Measurements from ENCODE around the gene SH3PXD2A. TPM values are rescaled to one million over a fixed set of nuclear protein-coding genes. Genes with fewer than 3 reads are reported as not detected.

Gene SH3PXD2A
- polyA plus RNA-seq, 4 donors, result 2.2 to 28.3 (median 8.7) TPM

DNA sequence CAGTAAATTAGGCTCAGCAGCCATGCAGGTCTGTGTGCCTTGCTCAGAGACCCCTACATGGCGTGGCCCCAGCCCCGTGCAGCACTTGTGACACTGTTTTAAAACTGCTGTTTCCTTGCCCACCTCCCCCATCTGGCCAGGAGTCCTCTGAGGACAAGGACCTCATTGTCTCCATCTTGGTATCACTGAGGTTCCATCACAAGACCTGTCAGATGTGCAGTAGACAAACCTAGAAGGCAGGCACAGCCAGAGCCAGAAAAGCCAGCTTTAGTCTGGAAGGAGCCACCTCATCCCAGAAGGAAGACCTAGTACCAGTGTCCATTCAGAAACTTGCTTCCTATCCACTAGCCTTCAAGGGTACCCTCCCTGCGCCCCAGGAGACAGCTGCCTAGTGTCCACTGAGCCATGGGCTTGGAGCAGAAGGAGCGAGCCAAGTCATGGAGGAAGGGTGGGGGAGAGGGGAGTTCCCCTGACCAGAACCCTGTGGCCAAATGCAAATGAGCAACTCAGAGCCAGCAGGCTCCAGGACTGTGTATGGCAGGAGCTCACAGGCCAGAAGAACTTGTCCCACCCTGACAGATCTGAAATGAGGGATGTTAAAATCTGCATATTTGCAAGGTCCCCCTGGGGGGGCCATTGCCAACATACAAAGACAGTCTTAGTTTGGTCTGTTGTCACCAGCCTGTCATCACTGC, 176.1 kb downstream of the SH3PXD2A start:
- FAIRE-seq, result no peak
- H3K36me3 ChIP-seq (ENCODE audit: control insufficient read depth in 3 of 3, insufficient read depth in 2 of 3, low read depth in 1 of 3, low read length in 3 of 3), result peaks cover 0 to 60% (median 0%) of the 10 kb centered on the region in 3 donors
- H3K9me3 ChIP-seq (ENCODE audit: control insufficient read depth in 2 of 2, insufficient read depth in 1 of 2, low read depth in 1 of 2, low read length in 1 of 2), result no peaks in the 10 kb centered on the region
- no peak overlapping the region for H3K4me3 ChIP-seq (ENCODE audit: low read depth in 1 of 3, low read length in 3 of 3)
- peaks cover 0 to 21% (median 0%) of the 10 kb centered on the region in 3 donors for H3K4me1 ChIP-seq (ENCODE audit: control insufficient read depth in 3 of 3, insufficient read depth in 2 of 3, low read depth in 1 of 3, low read length in 2 of 3)
- H3K27ac ChIP-seq (ENCODE audit: low read depth in 1 of 3, low read length in 2 of 3), result peak overlapping the region in 2 of 3 donors; percentile 9 to 69
- DNase-seq, result no peak
- no peaks in the 10 kb centered on the region for H3K27me3 ChIP-seq (ENCODE audit: control insufficient read depth in 3 of 3, insufficient read depth in 3 of 3, low read length in 3 of 3)
- WGBS, 3 donors, result 77 to 93% (median 88%) methylated on average over 4 of the region's 4 CpGs

GRCh38 chr10:103678178-103678526, 177.2 kb downstream of the SH3PXD2A start:
- Histone ChIP-seq H3K27ac (ENCODE audit: low read depth in 1 of 3, low read length in 2 of 3) (peak overlapping the region in 2 of 3 donors; percentile 69 to 78), H3K36me3 (ENCODE audit: control insufficient read depth in 3 of 3, insufficient read depth in 2 of 3, low read depth in 1 of 3, low read length in 3 of 3) (peaks cover 0 to 53% (median 0%) of the 10 kb centered on the region in 3 donors), H3K4me3 (ENCODE audit: low read depth in 1 of 3, low read length in 3 of 3) (peak overlapping the region in 1 of 3 donors; percentile 14), H3K9me3 (ENCODE audit: control insufficient read depth in 2 of 2, insufficient read depth in 1 of 2, low read depth in 1 of 2, low read length in 1 of 2) (no peaks in the 10 kb centered on the region), H3K27me3 (ENCODE audit: control insufficient read depth in 3 of 3, insufficient read depth in 3 of 3, low read length in 3 of 3) (no peaks in the 10 kb centered on the region), H3K4me1 (ENCODE audit: control insufficient read depth in 3 of 3, insufficient read depth in 2 of 3, low read depth in 1 of 3, low read length in 2 of 3) (peaks cover 0 to 21% (median 0%) of the 10 kb centered on the region in 3 donors)
- FAIRE-seq (no peak), DNase-seq (peak in 1 of 2 donors; percentile 68)
- 32 to 76% (median 59%) methylated on average over 12 of the region's 12 CpGs for WGBS, 3 donors

GRCh38 chr10:103677486-103678177, 177.7 kb downstream of the SH3PXD2A start:
- FAIRE-seq, result no peak
- DNase-seq, result no peak
- H3K9me3 ChIP-seq (ENCODE audit: control insufficient read depth in 2 of 2, insufficient read depth in 1 of 2, low read depth in 1 of 2, low read length in 1 of 2), result no peaks in the 10 kb centered on the region
- WGBS, 3 donors, result 57 to 68% (median 67%) methylated on average over 13 of the region's 13 CpGs
- H3K36me3 ChIP-seq (ENCODE audit: control insufficient read depth in 3 of 3, insufficient read depth in 2 of 3, low read depth in 1 of 3, low read length in 3 of 3), result peaks cover 0 to 53% (median 0%) of the 10 kb centered on the region in 3 donors
- peak overlapping the region in 1 of 3 donors; percentile 14 for H3K4me3 ChIP-seq (ENCODE audit: low read depth in 1 of 3, low read length in 3 of 3)
- no peaks in the 10 kb centered on the region for H3K27me3 ChIP-seq (ENCODE audit: control insufficient read depth in 3 of 3, insufficient read depth in 3 of 3, low read length in 3 of 3)
- peak overlapping the region; percentile 44 to 78 (median 69) for H3K27ac ChIP-seq (ENCODE audit: low read depth in 1 of 3, low read length in 2 of 3)
- peaks cover 0 to 21% (median 0%) of the 10 kb centered on the region in 3 donors for H3K4me1 ChIP-seq (ENCODE audit: control insufficient read depth in 3 of 3, insufficient read depth in 2 of 3, low read depth in 1 of 3, low read length in 2 of 3)

DNA sequence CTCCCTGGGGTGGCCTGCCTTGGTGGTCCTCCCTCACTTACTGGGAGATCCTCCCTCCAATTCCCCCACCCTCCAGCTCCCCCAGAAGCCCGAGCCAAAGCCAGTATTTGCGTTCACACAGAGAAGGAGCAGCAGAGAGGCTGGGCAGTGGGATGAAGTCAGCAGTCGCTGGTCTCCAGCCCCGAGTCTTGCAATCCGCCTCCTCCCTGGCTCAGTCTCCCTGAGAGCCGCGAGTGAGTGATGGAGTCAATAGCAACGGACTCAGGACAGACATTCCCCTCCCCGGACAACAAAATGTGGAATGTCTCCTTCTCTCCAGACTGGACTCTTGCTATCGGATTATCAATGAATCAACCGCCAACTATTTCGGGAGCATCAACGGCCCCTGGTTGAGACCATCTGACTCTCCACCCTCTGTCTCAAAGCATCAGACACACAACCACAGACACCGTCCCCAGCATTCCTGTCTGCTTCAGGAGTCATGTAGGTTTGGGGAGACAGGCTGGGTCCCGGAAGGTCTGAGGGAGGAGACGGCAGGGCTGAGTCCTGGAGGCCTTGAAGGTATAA, 178.4 kb downstream of the SH3PXD2A start:
- FAIRE-seq, result no peak
- Histone ChIP-seq H3K36me3 (ENCODE audit: control insufficient read depth in 3 of 3, insufficient read depth in 2 of 3, low read depth in 1 of 3, low read length in 3 of 3) (peaks cover 0 to 53% (median 0%) of the 10 kb centered on the region in 3 donors), H3K4me3 (ENCODE audit: low read depth in 1 of 3, low read length in 3 of 3) (no peak overlapping the region), H3K4me1 (ENCODE audit: control insufficient read depth in 3 of 3, insufficient read depth in 2 of 3, low read depth in 1 of 3, low read length in 2 of 3) (peaks cover 0 to 21% (median 0%) of the 10 kb centered on the region in 3 donors), H3K9me3 (ENCODE audit: control insufficient read depth in 2 of 2, insufficient read depth in 1 of 2, low read depth in 1 of 2, low read length in 1 of 2) (no peaks in the 10 kb centered on the region), H3K27ac (ENCODE audit: low read depth in 1 of 3, low read length in 2 of 3) (peak overlapping the region in 2 of 3 donors; percentile 69 to 78), H3K27me3 (ENCODE audit: control insufficient read depth in 3 of 3, insufficient read depth in 3 of 3, low read length in 3 of 3) (no peaks in the 10 kb centered on the region)
- no peak for DNase-seq
- 69 to 85% (median 83%) methylated on average over 16 of the region's 16 CpGs for WGBS, 3 donors

DNA sequence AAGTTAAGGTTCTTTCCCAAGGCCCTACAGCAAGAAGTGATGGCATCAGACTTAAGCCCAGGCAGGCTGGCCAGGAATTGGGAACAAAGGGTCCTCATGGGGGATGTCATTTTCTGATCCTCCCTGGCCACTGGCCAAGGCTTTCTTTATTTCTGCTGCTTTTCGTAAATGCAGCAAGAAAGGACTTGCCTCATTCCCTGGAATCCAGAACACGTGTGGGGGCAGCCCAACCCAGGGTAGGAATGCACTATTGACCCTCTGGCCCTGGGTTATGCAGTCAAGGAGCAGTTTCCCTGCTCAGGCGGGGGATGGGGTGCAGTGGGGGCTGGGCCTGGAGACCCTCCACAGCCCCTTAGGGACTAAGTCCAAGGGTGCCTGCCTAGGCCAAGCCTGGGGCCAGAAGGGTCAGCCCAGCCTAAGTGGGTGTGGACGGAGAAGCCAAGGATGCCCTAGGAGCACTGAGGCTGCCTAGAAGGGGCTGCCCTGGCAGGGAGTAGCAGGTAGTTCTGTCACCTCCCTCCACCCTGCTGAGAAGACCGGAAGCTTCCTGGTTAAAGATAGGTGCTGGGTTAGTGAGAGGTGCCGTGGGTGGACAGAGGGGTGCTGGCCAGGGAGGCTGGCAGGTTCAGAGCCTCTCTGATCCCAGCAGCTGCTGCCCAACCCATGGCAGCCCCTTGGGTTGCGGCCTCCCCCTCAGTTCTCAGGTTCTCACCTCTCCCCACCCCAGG, 179.2 kb downstream of the SH3PXD2A start:
- peak in 1 of 2 donors; percentile 61 for DNase-seq
- peaks cover 0 to 21% (median 0%) of the 10 kb centered on the region in 3 donors for H3K4me1 ChIP-seq (ENCODE audit: control insufficient read depth in 3 of 3, insufficient read depth in 2 of 3, low read depth in 1 of 3, low read length in 2 of 3)
- H3K4me3 ChIP-seq (ENCODE audit: low read depth in 1 of 3, low read length in 3 of 3), result no peak overlapping the region
- WGBS, 3 donors, result 67 to 85% (median 85%) methylated on average over 7 of the region's 7 CpGs
- no peak for FAIRE-seq
- H3K27ac ChIP-seq (ENCODE audit: low read depth in 1 of 3, low read length in 2 of 3), result peak overlapping the region in 2 of 3 donors; percentile 69 to 78
- no peaks in the 10 kb centered on the region for H3K9me3 ChIP-seq (ENCODE audit: control insufficient read depth in 2 of 2, insufficient read depth in 1 of 2, low read depth in 1 of 2, low read length in 1 of 2)
- peaks cover 0 to 58% (median 0%) of the 10 kb centered on the region in 3 donors for H3K36me3 ChIP-seq (ENCODE audit: control insufficient read depth in 3 of 3, insufficient read depth in 2 of 3, low read depth in 1 of 3, low read length in 3 of 3)
- H3K27me3 ChIP-seq (ENCODE audit: control insufficient read depth in 3 of 3, insufficient read depth in 3 of 3, low read length in 3 of 3), result no peaks in the 10 kb centered on the region

DNA sequence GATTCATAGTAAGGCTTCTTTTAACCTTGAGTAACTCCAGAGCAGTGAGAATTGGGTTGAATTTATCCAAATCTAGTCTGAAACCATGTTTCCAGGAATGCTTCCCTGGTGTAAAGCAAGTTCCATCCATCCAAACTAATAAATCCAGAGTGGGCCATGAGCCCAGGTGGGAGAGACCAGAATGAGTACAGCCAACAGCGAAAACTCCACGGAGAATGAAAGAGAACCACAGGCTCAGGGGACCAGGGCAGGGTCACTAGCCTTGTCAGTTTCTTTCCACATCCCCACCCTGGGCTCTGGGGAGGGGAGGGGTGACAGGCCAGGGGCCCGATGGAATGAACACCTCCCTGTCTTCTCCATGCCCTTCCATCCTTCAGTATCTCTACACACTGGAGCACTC, 181.8 kb downstream of the SH3PXD2A start:
- no peaks in the 10 kb centered on the region for H3K27me3 ChIP-seq (ENCODE audit: control insufficient read depth in 3 of 3, insufficient read depth in 3 of 3, low read length in 3 of 3)
- DNase-seq (no peak), FAIRE-seq (no peak)
- H3K36me3 ChIP-seq (ENCODE audit: control insufficient read depth in 3 of 3, insufficient read depth in 2 of 3, low read depth in 1 of 3, low read length in 3 of 3), result peaks cover 0 to 60% (median 0%) of the 10 kb centered on the region in 3 donors
- whole genome bisulfite sequencing, 3 donors, result 79 to 84% (median 83%) methylated on average over 3 of the region's 3 CpGs
- H3K4me1 ChIP-seq (ENCODE audit: control insufficient read depth in 3 of 3, insufficient read depth in 2 of 3, low read depth in 1 of 3, low read length in 2 of 3), result peaks cover 0 to 17% (median 3%) of the 10 kb centered on the region in 3 donors
- no peak overlapping the region for H3K27ac ChIP-seq (ENCODE audit: low read depth in 1 of 3, low read length in 2 of 3)
- no peak overlapping the region for H3K4me3 ChIP-seq (ENCODE audit: low read depth in 1 of 3, low read length in 3 of 3)
- no peaks in the 10 kb centered on the region for H3K9me3 ChIP-seq (ENCODE audit: control insufficient read depth in 2 of 2, insufficient read depth in 1 of 2, low read depth in 1 of 2, low read length in 1 of 2)

DNA sequence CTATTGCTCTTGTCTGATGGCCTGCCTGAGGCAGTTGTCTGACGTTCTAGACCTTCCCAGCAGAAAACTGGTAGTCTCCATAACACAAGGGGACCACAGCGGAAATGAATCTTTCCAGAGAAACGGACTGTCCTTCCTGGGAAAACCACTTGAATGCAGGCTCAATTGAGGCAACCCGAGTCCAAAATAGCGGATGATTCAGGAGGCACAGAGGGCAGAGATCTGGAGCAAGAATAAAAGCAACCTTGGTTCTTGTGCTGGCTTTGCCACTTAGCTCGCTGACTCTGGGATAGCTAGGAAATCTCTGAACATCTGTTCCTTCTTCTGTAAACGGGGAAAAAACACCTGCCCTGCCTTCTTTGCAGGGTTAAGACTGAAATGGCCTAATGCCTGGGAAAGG, 183.0 kb downstream of the SH3PXD2A start:
- Histone ChIP-seq H3K4me3 (ENCODE audit: low read depth in 1 of 3, low read length in 3 of 3) (no peak overlapping the region), H3K27ac (ENCODE audit: low read depth in 1 of 3, low read length in 2 of 3) (peak overlapping the region in 1 of 3 donors; percentile 11), H3K4me1 (ENCODE audit: control insufficient read depth in 3 of 3, insufficient read depth in 2 of 3, low read depth in 1 of 3, low read length in 2 of 3) (peaks cover 0 to 22% (median 3%) of the 10 kb centered on the region in 3 donors), H3K27me3 (ENCODE audit: control insufficient read depth in 3 of 3, insufficient read depth in 3 of 3, low read length in 3 of 3) (no peaks in the 10 kb centered on the region), H3K36me3 (ENCODE audit: control insufficient read depth in 3 of 3, insufficient read depth in 2 of 3, low read depth in 1 of 3, low read length in 3 of 3) (peaks cover 0 to 62% (median 0%) of the 10 kb centered on the region in 3 donors), H3K9me3 (ENCODE audit: control insufficient read depth in 2 of 2, insufficient read depth in 1 of 2, low read depth in 1 of 2, low read length in 1 of 2) (no peaks in the 10 kb centered on the region)
- WGBS, 3 donors, result 68 to 71% (median 71%) methylated on average over 7 of the region's 7 CpGs
- FAIRE-seq, result no peak
- no peak for DNase-seq
